Body of pancreas (tissue), 4 donors: ENCODE results near the gene ENTPD8. TPM values are rescaled to one million over a fixed set of nuclear protein-coding genes. Genes with fewer than 3 reads are reported as not detected.

ENCODE experiments used
- ATAC-seq: fragments of 150-250 bp; one replicate; pipeline ENCODE4 v1.9.1; 2016
- DNase-seq, 4 donors: peaks; one replicate each; pipeline ENCODE4 v3.0.0-alpha.2; 2019
- H3K27ac ChIP-seq, 4 donors: fragments of 200-600 bp; sonication (generic); 1 replicate in 3 of 4; 2 replicates in 1 of 4; pipeline versions ENCODE4 v1.5.1 to v1.6.1; 2016 to 2019; ENCODE audit warnings: mild to moderate bottlenecking in 1 of 4, mixed read lengths in 1 of 4, moderate library complexity in 1 of 4
- H3K27me3 ChIP-seq, 2 donors: fragments of 200-600 bp; sonication (generic); one replicate each; pipeline ENCODE4 v1.6.0; 2016; ENCODE audit warnings: mild to moderate bottlenecking in 1 of 2
- H3K36me3 ChIP-seq, 2 donors: fragments of 200-600 bp; sonication (generic); replicated peaks in 1 of 2; 2 replicates each; pipeline ENCODE4 v1.5.1; 2016; ENCODE audit warnings: low read depth in 2 of 2; ENCODE audit not compliant: insufficient read depth in 1 of 2
- H3K4me1 ChIP-seq: fragments of 200-600 bp; sonication (generic); one replicate; pipeline ENCODE4 v1.6.0; 2016
- H3K4me3 ChIP-seq, 2 donors: fragments of 200-600 bp; sonication (generic); 1 replicate in 1 of 2; 2 replicates in 1 of 2; pipeline ENCODE4 v1.5.1; 2016 to 2019
- H3K9me3 ChIP-seq, 3 donors: fragments of 200-600 bp; sonication (generic); 1 replicate in 2 of 3; 2 replicates in 1 of 3; pipeline ENCODE4 v1.5.1; 2016
- POLR2A ChIP-seq, 3 donors: fragments of 450-650 bp; IDR thresholded peaks; one replicate each; pipeline ENCODE4 v1.6.1; 2016; ENCODE audit warnings: antibody characterized with exemption in 3 of 3, mild to moderate bottlenecking in 2 of 3
- WGBS, 2 donors: methylation state at CpG; one replicate each; pipeline ENCODE4 v1.1.5; 2017; 5-methylcytosine and 5-hydroxymethylcytosine counted together
- intact Hi-C: fragments of 100-400 bp; cut with DNase I; formaldehyde crosslinking; loops from one replicate; pipeline ENCODE4 v1.15.1; 2023
- total RNA-seq, 2 donors: library from RNA; depleted of rRNA; stranded (reverse); fragments of >200 nt; gene quantifications; one replicate each; pipeline ENCODE4 v1.1.0, GENCODE V29; 2016
- TF ChIP-seq, protein P1 (sequence below), 7 experiments: fragments of 450-650 bp in 4 of 7; fragments of 200-600 bp in 3 of 7; sonication (generic) in 3 of 7; IDR thresholded peaks; one replicate each; pipeline ENCODE4 v1.5.1; 2016 to 2019; ENCODE audit warnings: antibody characterized with exemption in 7 of 7

Gene ENTPD8
- total RNA-seq, 2 donors from 2014 or later: 2.0 to 2.3 TPM

DNA sequence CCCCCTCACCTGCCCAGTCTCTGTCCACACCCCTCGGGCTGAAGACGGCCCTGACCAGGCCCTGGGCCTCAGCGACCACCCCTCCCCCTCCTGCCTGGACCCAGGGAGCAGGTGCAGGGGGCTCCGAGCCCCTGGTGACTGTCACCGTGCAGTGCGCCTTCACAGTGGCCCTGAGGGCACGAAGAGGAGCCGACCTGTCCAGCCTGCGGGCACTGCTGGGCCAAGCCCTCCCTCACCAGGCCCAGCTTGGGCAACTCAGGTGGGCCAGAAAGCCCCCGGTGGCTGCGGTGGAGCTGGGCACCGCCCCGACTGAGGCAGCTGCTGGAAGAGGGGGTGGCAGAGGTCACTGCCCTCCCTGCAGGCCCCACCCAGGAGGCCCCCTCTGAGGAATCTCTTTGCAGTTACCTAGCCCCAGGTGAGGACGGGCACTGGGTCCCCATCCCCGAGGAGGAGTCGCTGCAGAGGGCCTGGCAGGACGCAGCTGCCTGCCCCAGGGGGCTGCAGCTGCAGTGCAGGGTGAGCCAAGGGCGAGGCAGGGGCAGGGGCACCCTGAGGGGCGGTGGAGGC is 7.7 kb downstream of the ENTPD8 start:
- Histone ChIP-seq H3K36me3 (no peaks in the 10 kb centered on the region), H3K27ac (no peak overlapping the region), H3K9me3 (no peaks in the 10 kb centered on the region), H3K27me3 (no peaks in the 10 kb centered on the region), H3K4me3 (no peak overlapping the region), H3K4me1 (peaks cover 25% of the 10 kb centered on the region)
- DNase-seq (no peak), ATAC-seq (no peak)
- intact Hi-C loops: no loop called here
- WGBS, 2 donors: 91% methylated on average over 19 of the region's 19 CpGs; no CpG with 5 or more reads in 1 of the 2 donors
- TF ChIP-seq, protein P1, sequence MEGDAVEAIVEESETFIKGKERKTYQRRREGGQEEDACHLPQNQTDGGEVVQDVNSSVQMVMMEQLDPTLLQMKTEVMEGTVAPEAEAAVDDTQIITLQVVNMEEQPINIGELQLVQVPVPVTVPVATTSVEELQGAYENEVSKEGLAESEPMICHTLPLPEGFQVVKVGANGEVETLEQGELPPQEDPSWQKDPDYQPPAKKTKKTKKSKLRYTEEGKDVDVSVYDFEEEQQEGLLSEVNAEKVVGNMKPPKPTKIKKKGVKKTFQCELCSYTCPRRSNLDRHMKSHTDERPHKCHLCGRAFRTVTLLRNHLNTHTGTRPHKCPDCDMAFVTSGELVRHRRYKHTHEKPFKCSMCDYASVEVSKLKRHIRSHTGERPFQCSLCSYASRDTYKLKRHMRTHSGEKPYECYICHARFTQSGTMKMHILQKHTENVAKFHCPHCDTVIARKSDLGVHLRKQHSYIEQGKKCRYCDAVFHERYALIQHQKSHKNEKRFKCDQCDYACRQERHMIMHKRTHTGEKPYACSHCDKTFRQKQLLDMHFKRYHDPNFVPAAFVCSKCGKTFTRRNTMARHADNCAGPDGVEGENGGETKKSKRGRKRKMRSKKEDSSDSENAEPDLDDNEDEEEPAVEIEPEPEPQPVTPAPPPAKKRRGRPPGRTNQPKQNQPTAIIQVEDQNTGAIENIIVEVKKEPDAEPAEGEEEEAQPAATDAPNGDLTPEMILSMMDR (IDR thresholded peaks at IDR 0.05): no peak
- TF ChIP-seq POLR2A (IDR thresholded peaks at IDR 0.05): no peak

DNA sequence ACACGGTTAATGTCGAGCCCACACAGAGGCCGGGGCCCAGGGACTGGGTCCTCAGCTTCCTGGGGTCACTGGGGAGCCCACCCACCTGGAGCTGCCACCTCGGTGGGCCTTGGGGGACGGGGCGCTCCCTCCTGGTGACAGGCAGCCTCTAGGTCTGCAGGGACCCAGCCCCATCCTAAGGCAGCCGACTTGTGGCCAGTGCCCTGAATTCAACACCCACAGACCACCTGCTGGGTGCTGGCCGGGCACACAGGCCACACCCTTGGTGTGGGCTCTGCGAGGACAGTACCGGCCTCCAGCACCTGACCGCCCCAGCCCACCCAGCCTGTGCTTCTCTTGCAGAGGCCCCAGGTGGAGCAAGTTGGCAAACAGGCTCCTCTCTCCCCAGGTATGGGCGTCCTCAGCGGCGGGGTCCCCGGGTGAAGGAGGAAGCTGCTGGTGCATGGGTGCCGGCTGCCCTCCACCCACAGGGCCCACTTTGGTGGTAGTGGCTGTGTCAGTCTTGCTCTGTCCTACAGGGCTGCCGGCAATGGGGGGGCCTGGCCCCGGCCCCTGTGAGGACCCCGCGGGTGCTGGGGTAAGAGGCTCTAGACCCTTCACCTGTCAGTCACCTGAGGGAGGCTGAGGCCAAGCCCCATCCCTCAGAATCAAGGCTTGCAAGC is 8.3 kb downstream of the ENTPD8 start:
- intact Hi-C loops: no loop called here

DNA sequence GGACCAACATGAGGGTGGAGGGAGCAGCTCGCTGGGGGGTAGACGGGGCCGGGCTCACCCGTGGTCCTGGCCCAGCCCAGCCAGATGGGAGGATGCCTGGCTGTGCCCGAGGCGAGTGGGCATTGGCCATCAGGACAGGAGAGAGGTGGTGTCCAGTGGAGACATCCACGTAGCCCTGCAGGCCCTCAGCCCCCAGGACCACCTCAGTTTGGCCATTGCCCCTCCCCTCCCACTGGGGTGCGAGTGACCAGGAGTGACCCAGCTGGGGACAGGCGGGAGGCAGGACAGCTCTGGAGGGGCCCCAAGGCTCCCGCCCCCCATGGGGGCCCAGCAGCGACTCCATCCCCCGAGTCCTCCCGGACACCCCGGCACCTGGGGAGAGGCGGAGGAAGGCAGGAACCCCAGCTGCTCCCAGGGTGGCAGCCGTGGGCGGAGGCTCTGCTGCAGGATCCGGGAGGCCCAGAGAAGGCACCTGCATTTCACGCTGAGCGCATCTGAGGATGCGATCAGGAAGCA is 9.7 kb downstream of the ENTPD8 start:
- 83 to 100% methylated on average over 8 to 18 of the region's 21 CpGs for WGBS, 2 donors
- H3K27me3 ChIP-seq: no peaks in the 10 kb centered on the region
- H3K27ac ChIP-seq: no peak overlapping the region
- intact Hi-C loops: no loop called here
- H3K4me1 ChIP-seq: peaks cover 13% of the 10 kb centered on the region
- H3K9me3 ChIP-seq: no peaks in the 10 kb centered on the region
- H3K36me3 ChIP-seq: no peaks in the 10 kb centered on the region
- DNase-seq (peak in 1 of 4 donors; percentile 8), ATAC-seq (no peak)
- TF ChIP-seq POLR2A (IDR thresholded peaks at IDR 0.05): no peak
- TF ChIP-seq, protein P1 (IDR thresholded peaks at IDR 0.05): no peak
- H3K4me3 ChIP-seq: no peak overlapping the region

More for the DNA sequence above, 8.3 kb downstream of the ENTPD8 start:
- H3K27ac ChIP-seq: no peak overlapping the region
- peaks cover 25% of the 10 kb centered on the region for H3K4me1 ChIP-seq
- H3K4me3 ChIP-seq: no peak overlapping the region
- ATAC-seq (no peak), DNase-seq (peak in 1 of 4 donors; percentile 13)
- no peaks in the 10 kb centered on the region for H3K36me3 ChIP-seq
- no peaks in the 10 kb centered on the region for H3K9me3 ChIP-seq
- no peaks in the 10 kb centered on the region for H3K27me3 ChIP-seq
- no peak for TF ChIP-seq POLR2A (IDR thresholded peaks at IDR 0.05)
- TF ChIP-seq, protein P1 (IDR thresholded peaks at IDR 0.05): no peak
- WGBS, 2 donors: 84% methylated on average over 14 of the region's 20 CpGs; no CpG with 5 or more reads in 1 of the 2 donors

DNA sequence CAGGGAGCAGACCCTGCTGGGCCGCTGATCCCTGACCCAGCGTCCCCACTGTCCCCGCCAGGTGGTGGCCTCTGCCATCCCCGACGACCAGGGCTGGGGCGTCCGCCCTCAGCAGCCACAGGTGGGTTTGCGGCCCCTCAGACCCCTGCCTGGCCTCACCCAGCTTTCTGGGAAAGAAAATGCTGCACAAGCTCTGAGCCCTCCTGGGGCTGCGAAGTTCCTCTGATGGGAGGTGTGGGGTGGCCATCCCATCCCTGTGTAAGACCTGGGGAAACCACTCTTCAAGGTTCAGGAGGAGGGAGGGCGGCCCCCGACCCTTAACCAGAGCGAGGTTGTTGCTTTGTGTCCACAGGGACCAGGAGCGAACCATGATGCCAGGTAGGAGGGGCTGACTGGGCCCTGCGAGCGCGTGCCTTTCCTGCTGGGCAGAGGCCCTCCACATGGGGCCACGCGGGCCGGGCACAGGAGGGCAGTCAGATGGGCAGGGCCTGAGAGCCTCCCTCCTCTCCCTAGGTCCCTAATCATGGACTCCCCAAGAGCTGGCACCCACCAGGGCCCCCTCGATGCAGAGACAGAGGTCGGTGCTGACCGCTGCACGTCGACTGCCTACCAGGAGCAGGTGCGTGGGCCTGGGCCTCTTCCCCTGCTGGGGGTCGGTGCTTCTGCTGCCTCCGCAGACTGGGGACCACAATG is 10.3 kb downstream of the ENTPD8 start:
- DNase-seq: peak in 1 of 4 donors; percentile 9
- intact Hi-C loops: no loop called here
- H3K9me3 ChIP-seq: no peaks in the 10 kb centered on the region
- no peak overlapping the region for H3K27ac ChIP-seq
- ATAC-seq: no peak
- 85 to 88% methylated on average over 6 to 21 of the region's 27 CpGs for WGBS, 2 donors
- TF ChIP-seq POLR2A (IDR thresholded peaks at IDR 0.05): no peak
- TF ChIP-seq, protein P1 (IDR thresholded peaks at IDR 0.05): no peak
- no peak overlapping the region for H3K4me3 ChIP-seq
- no peaks in the 10 kb centered on the region for H3K36me3 ChIP-seq
- H3K27me3 ChIP-seq: no peaks in the 10 kb centered on the region
- H3K4me1 ChIP-seq: peaks cover 13% of the 10 kb centered on the region
